Measurements from ENCODE around the gene ATG16L1. TPM values are rescaled to one million over a fixed set of nuclear protein-coding genes. Genes with fewer than 3 reads are reported as not detected.

The ATG16L1 gene
- total RNA-seq, 2 donors from 2014 or later, result 12.8 to 16.7 TPM

GRCh38 chr2:233338046-233338445 is 86.6 kb downstream of the ATG16L1 start:
- H3K27me3 ChIP-seq, result no peaks in the 10 kb centered on the region
- DNase-seq (ENCODE audit: low spot score), result no peak
- no peak for TF ChIP-seq CTCF (IDR thresholded peaks at IDR 0.05)
- no peak overlapping the region for H3K4me3 ChIP-seq
- no peak overlapping the region for H3K27ac ChIP-seq
- H3K9me3 ChIP-seq, result no peaks in the 10 kb centered on the region
- H3K4me1 ChIP-seq, result no peaks in the 10 kb centered on the region
- H3K36me3 ChIP-seq, result no peaks in the 10 kb centered on the region

GRCh38 chr2:233338812-233339368 is 87.4 kb downstream of the ATG16L1 start:
- no peaks in the 10 kb centered on the region for H3K4me1 ChIP-seq
- H3K27ac ChIP-seq, result no peak overlapping the region
- H3K4me3 ChIP-seq, result no peak overlapping the region
- no peak for DNase-seq (ENCODE audit: low spot score)
- TF ChIP-seq CTCF (IDR thresholded peaks at IDR 0.05), result no peak
- no peaks in the 10 kb centered on the region for H3K9me3 ChIP-seq
- no peaks in the 10 kb centered on the region for H3K27me3 ChIP-seq
- H3K36me3 ChIP-seq, result no peaks in the 10 kb centered on the region

GRCh38 chr2:233339427-233339826 is 88.0 kb downstream of the ATG16L1 start:
- H3K4me3 ChIP-seq, result no peak overlapping the region
- no peak for DNase-seq (ENCODE audit: low spot score)
- no peaks in the 10 kb centered on the region for H3K27me3 ChIP-seq
- no peaks in the 10 kb centered on the region for H3K9me3 ChIP-seq
- no peaks in the 10 kb centered on the region for H3K36me3 ChIP-seq
- no peaks in the 10 kb centered on the region for H3K4me1 ChIP-seq
- no peak overlapping the region for H3K27ac ChIP-seq
- no peak for TF ChIP-seq CTCF (IDR thresholded peaks at IDR 0.05)

GRCh38 chr2:233341296-233341695 is 89.8 kb downstream of the ATG16L1 start:
- Histone ChIP-seq H3K27ac (no peak overlapping the region), H3K4me3 (no peak overlapping the region), H3K27me3 (no peaks in the 10 kb centered on the region), H3K4me1 (no peaks in the 10 kb centered on the region), H3K36me3 (no peaks in the 10 kb centered on the region), H3K9me3 (no peaks in the 10 kb centered on the region)
- no peak for TF ChIP-seq CTCF (IDR thresholded peaks at IDR 0.05)
- DNase-seq (ENCODE audit: low spot score), result no peak

GRCh38 chr2:233342301-233342700 is 90.8 kb downstream of the ATG16L1 start:
- no peak for DNase-seq (ENCODE audit: low spot score)
- no peak overlapping the region for H3K4me3 ChIP-seq
- no peaks in the 10 kb centered on the region for H3K36me3 ChIP-seq
- TF ChIP-seq CTCF (IDR thresholded peaks at IDR 0.05), result no peak
- no peak overlapping the region for H3K27ac ChIP-seq
- no peaks in the 10 kb centered on the region for H3K4me1 ChIP-seq
- no peaks in the 10 kb centered on the region for H3K27me3 ChIP-seq
- no peaks in the 10 kb centered on the region for H3K9me3 ChIP-seq

- no peaks in the 10 kb centered on the region for H3K9me3 ChIP-seq
These were observed 91.8 kb downstream of the ATG16L1 start for GRCh38 chr2:233343171-233343705.

More at GRCh38 chr2:233343171-233343705, 91.8 kb downstream of the ATG16L1 start:
- TF ChIP-seq CTCF (IDR thresholded peaks at IDR 0.05), result no peak
- Histone ChIP-seq H3K27me3 (no peaks in the 10 kb centered on the region), H3K36me3 (no peaks in the 10 kb centered on the region), H3K4me3 (no peak overlapping the region), H3K4me1 (no peaks in the 10 kb centered on the region), H3K27ac (no peak overlapping the region)
- no peak for DNase-seq (ENCODE audit: low spot score)

All from right atrium auricular region (tissue), 2 donors.